Hepatic stellate cell (primary cell): Measurements from ENCODE around the gene FBXW10B.
A peak's percentile ranks its signal among the peaks of the same experiment; 100 is the strongest.
"Not testable (repeated sequence)": the region's sequence is repeated elsewhere in the genome, so short reads cannot be mapped to it uniquely, and the experiment has no call there.

Experiments used
- DNase-seq: peaks from one replicate; pipeline ENCODE4 v3.0.0; 2011; ENCODE audit warnings: low spot score

The FBXW10B gene

GRCh38 chr17:15619331-15620058, at the start of gene FBXW10B:
FBXW10B (minus strand) TSS chr17:15619704; CDS start chr17:15619512, 192 bp downstream.
- not testable (repeated sequence) for DNase-seq

GRCh38 chr17:15663691-15664090, 44.2 kb upstream of the FBXW10B start:
- DNase-seq: no peak

GRCh38 chr17:15663176-15663575, 43.7 kb upstream of the FBXW10B start:
- no peak for DNase-seq

- DNase-seq: no peak
Observed at GRCh38 chr17:15662681-15663080, 43.2 kb upstream of the FBXW10B start.

- DNase-seq: no peak
Observed at GRCh38 chr17:15660077-15660476, 40.6 kb upstream of the FBXW10B start.

GRCh38 chr17:15659663-15660062, 40.2 kb upstream of the FBXW10B start:
- no peak for DNase-seq

- no peak for DNase-seq
Observed at GRCh38 chr17:15659236-15659635, 39.7 kb upstream of the FBXW10B start.

GRCh38 chr17:15658296-15658695, 38.8 kb upstream of the FBXW10B start:
- DNase-seq: no peak

GRCh38 chr17:15657868-15658267, 38.4 kb upstream of the FBXW10B start:
- no peak for DNase-seq

GRCh38 chr17:15654886-15655561, 35.5 kb upstream of the FBXW10B start:
- no peak for DNase-seq

GRCh38 chr17:15654401-15654800, 34.9 kb upstream of the FBXW10B start:
- DNase-seq: not testable (repeated sequence)

GRCh38 chr17:15652960-15653359, 33.5 kb upstream of the FBXW10B start:
- no peak for DNase-seq

- DNase-seq: peak; percentile 92
Observed at GRCh38 chr17:15651583-15652110, 32.1 kb upstream of the FBXW10B start.

- no peak for DNase-seq
Observed at GRCh38 chr17:15650741-15651582, 31.5 kb upstream of the FBXW10B start.

- no peak for DNase-seq
Observed at GRCh38 chr17:15649861-15650421, 30.4 kb upstream of the FBXW10B start.

- no peak for DNase-seq
Observed at GRCh38 chr17:15648386-15648785, 28.9 kb upstream of the FBXW10B start.

GRCh38 chr17:15645942-15646312, 26.4 kb upstream of the FBXW10B start:
- not testable (repeated sequence) for DNase-seq

GRCh38 chr17:15645099-15645941, 25.8 kb upstream of the FBXW10B start:
- not testable (repeated sequence) for DNase-seq

GRCh38 chr17:15642505-15643251, 23.2 kb upstream of the FBXW10B start:
- DNase-seq: not testable (repeated sequence)

GRCh38 chr17:15642014-15642413, 22.5 kb upstream of the FBXW10B start:
- DNase-seq: not testable (repeated sequence)
